ENCODE data around the gene RBM10. TPM values are rescaled to one million over a fixed set of nuclear protein-coding genes. Genes with fewer than 3 reads are reported as not detected.

The RBM10 gene
- total and polyA plus RNA-seq, 2 of the 13 experiments (the other 11 are each of a cell fraction or from before 2014, with no cell fraction given): 15.9 to 43.1 TPM

GRCh38 chrX:47217852-47218279 lies 72.8 kb downstream of the RBM10 start (continued):
- TF ChIP-seq HMGXB3 (CRISPR knock-in tag; IDR thresholded peaks at IDR 0.05; ENCODE audit: borderline replicate concordance) (peak; percentile 57; the same call in 1 of the 2 replicates), THAP9 (CRISPR knock-in tag; IDR thresholded peaks at IDR 0.05; ENCODE audit: borderline replicate concordance) (peak; percentile 33; the same call in 1 of the 2 replicates), NFE2L2 (IDR thresholded peaks at IDR 0.05; ENCODE audit: low read length) (no peak), ZNF574 (CRISPR knock-in tag; IDR thresholded peaks at IDR 0.05) (no peak), NFYC (CRISPR knock-in tag; IDR thresholded peaks at IDR 0.05) (peak; percentile 78), NFYB (CRISPR knock-in tag; IDR thresholded peaks at IDR 0.05) (peak; percentile 73), ZNF749 (CRISPR knock-in tag; IDR thresholded peaks at IDR 0.05; ENCODE audit: borderline replicate concordance) (no peak), ZNF83 (CRISPR knock-in tag; IDR thresholded peaks at IDR 0.05; ENCODE audit: borderline replicate concordance) (no peak), MAZ (IDR thresholded peaks at IDR 0.05; ENCODE audit: borderline replicate concordance, low read depth, low read length) (peak; percentile 79), MAZ (CRISPR knock-in tag; IDR thresholded peaks at IDR 0.05; ENCODE audit: low read depth) (no peak), HDAC6 (IDR thresholded peaks at IDR 0.05; ENCODE audit: low read depth, low read length) (no peak), REPIN1 (CRISPR knock-in tag; IDR thresholded peaks at IDR 0.05; ENCODE audit: borderline replicate concordance, low read depth) (no peak), KDM1A (CRISPR knock-in tag; IDR thresholded peaks at IDR 0.05) (no peak), PHF20 (CRISPR knock-in tag; IDR thresholded peaks at IDR 0.05) (0 out of 2 replicates have a peak, but pooled peaks have one; percentile 14)
- TF ChIP-seq, protein P1, sequence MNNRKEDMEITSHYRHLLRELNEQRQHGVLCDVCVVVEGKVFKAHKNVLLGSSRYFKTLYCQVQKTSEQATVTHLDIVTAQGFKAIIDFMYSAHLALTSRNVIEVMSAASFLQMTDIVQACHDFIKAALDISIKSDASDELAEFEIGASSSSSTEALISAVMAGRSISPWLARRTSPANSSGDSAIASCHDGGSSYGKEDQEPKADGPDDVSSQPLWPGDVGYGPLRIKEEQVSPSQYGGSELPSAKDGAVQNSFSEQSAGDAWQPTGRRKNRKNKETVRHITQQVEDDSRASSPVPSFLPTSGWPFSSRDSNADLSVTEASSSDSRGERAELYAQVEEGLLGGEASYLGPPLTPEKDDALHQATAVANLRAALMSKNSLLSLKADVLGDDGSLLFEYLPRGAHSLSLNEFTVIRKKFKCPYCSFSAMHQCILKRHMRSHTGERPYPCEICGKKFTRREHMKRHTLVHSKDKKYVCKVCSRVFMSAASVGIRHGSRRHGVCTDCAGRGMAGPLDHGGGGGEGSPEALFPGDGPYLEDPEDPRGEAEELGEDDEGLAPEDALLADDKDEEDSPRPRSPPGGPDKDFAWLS (CRISPR knock-in tag; IDR thresholded peaks at IDR 0.05; ENCODE audit: borderline replicate concordance): no peak

Data from HepG2 (cell line).